GM13976 (cell line): ENCODE measurements around the gene CERS2.
"Not testable (repeated sequence)": the region's sequence is repeated elsewhere in the genome, so short reads cannot be mapped to it uniquely, and the experiment has no call there.

Source experiments
- DNase-seq: peaks from one replicate; pipeline ENCODE4 v3.0.0; 2012; ENCODE audit warnings: low spot score
- CTCF ChIP-seq: IDR thresholded peaks from 2 replicates; pipeline ENCODE4 v1.5.1; 2012; ENCODE audit warnings: borderline replicate concordance, mild to moderate bottlenecking; ENCODE audit not compliant: insufficient read depth; ENCODE audit errors: extremely low read depth, missing control alignments, control extremely low read depth
- in situ Hi-C: fragments of 300-500 bp; cut with MboI; formaldehyde crosslinking; loops from one replicate; pipeline ENCODE4 v1.12.0; 2022; ENCODE audit warnings: low sequenced_read_pairs, mixed read lengths, inconsistent platforms; ENCODE audit not compliant: unreplicated experiment

CERS2 gene

DNA sequence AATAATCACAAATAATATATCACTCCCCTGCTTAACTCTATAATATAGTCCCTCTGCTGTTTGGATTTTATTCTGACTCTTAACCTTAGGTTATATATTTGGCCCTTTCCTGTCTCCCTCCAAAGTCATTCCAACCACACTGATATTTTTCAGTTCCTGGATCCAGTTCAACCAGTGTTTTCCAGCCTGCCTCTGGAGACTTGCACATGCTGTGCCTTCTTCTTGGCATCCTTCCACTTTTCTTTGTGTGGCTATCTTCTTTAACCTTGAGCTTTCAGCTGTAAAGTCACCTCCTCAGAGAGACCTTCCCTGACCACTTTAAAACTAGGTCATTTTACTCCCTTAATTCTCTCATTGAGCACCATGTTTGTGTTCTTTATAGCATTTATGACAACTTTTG, 19.4 kb downstream of the CERS2 start:
- TF ChIP-seq CTCF: no peak
- in situ Hi-C loops: no loop called here
- no peak for DNase-seq

DNA sequence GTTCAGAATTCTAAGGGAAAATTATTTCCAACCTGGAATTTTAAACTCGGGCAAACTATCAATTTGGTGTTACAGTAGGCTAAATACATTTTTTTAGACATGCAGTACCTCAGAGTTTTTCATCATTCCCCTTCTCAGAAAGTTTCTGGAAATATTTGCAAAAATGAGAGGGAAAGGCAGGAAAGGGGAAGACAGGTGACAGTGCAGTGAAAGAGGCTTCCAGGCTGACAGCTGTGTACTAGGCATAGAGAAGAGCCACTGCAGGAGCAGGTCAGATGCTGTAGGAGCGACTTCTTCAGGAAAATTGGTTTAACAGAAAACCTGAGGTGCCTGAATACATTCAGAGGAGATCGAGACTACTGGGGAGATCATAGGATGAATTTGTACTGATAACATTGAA, 19.9 kb downstream of the CERS2 start:
- in situ Hi-C loops: no loop called here

GRCh38 chr1:150944856-150945255, 29.8 kb downstream of the CERS2 start:
- no peak for DNase-seq
- in situ Hi-C loops: no loop called here
- no peak for TF ChIP-seq CTCF

More for the DNA sequence above, 19.9 kb downstream of the CERS2 start:
- no peak for TF ChIP-seq CTCF
- DNase-seq: no peak

DNA sequence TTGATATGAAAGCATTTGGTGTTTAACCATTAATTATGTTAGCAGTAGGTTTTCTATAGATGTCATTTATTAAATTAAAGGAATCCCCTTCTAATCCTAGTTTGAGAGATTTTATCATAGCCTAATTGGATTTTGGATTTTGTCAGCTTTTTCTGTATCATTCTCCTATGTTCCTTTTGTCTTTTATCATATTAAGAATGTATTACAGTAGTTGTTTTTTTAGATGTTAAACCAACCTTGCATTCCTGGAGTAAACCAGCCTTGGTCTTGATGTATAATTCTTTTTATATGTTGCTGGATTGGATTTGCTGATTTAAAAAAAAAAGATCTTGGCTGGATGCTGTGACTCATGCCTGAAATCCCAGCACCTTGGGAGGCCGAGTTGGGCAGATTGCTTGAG, 42.9 kb downstream of the CERS2 start:
- in situ Hi-C loops: no loop called here
- no peak for TF ChIP-seq CTCF

DNA sequence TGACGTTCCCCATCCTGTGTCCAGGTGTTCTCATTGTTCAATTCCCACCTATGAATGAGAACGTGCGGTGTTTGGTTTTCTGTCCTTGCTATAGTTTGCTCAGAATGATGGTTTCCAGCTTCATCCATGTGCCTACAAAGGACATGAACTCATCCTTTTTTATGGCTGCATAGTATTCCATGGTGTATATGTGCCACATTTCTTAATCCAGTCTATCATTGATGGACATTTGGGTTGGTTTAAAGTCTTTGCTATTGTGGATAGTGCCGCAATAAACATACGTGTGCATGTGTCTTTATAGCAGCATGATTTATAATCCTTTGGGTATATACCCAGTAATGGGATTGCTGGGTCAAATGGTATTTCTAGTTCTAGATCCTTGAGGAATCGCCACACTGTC, 45.9 kb downstream of the CERS2 start:
- in situ Hi-C loops, DNase-seq: not testable (repeated sequence)

More for the DNA sequence above, 42.9 kb downstream of the CERS2 start:
- DNase-seq: no peak

- no peak for TF ChIP-seq CTCF
- DNase-seq: no peak
Measured at GRCh38 chr1:150928286-150928685, 46.3 kb downstream of the CERS2 start.

GRCh38 chr1:150927624-150928023, 47.0 kb downstream of the CERS2 start:
- no peak for DNase-seq
- TF ChIP-seq CTCF: no peak
- in situ Hi-C loops: no loop called here

More at GRCh38 chr1:150928286-150928685, 46.3 kb downstream of the CERS2 start:
- in situ Hi-C loops: no loop called here
